NCI-H2227 (cell line): ENCODE measurements around the gene MOB1B.
"Not testable (repeated sequence)": the region's sequence is repeated elsewhere in the genome, so short reads cannot be mapped to it uniquely, and the experiment has no call there.

Experiments
- DNase-seq: peaks from one replicate; lab custom pipeline; 2025; ENCODE audit not compliant: unreplicated experiment; lab: John Stamatoyannopoulos, UW

MOB1B gene

GRCh38 chr4:70948665-70949260 lies 46.6 kb downstream of the MOB1B start:
- no peak for DNase-seq

DNA sequence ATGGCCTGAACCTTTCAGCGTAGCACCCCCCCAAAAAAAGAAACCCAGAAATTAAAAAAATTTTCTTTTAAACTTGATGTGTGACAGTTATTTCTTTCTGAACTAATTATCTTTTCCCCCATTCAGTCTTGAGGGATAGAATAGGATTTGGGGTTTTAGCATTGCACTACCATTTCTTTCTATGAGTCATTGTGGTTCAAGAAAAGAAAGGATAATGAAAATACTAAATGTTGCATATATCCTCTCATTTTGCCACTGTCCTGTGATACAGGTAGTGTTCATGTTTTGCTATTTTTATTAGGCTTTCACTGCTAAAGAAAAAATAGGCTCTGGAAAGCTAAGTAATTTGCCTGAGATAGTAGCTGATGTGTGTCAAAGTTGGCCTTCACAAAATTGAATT lies 51.9 kb downstream of the MOB1B start:
- DNase-seq = no peak

- no peak for DNase-seq
Observed at GRCh38 chr4:70956549-70957210, 54.5 kb downstream of the MOB1B start.

DNA sequence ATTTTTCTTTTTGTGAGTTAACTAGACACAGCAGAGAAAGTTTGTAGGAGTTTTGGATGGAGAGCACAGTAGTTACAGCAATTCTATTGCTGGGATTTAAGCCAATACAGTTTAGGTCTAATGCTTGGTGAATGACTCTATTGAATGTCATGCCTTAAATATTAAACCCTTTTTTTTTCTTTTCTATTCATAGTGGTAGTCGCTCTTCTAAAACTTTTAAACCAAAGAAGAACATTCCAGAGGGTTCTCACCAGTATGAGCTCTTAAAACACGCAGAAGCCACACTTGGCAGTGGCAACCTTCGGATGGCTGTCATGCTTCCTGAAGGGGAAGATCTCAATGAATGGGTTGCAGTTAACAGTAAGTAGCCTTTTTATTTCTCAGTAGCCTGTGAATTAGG lies 56.5 kb downstream of the MOB1B start:
- DNase-seq = no peak

DNA sequence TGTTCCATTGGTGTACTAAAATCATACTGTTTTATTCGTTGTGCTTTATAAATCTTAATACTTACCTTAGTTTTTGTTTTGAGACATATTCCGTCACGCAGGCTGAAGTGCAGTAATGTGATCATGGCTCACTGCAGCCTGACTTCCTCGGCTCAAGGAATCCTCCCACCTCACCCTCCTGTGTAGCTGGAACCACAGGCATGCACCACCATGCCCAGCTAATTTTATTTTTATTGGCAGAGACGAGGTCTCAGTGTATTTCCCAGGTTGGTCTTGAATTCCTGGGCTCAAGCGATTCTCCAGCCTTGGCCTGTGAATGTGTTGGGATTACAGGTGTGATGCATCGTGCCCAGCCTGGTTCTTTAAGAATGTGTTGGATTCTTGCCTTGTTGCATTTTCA lies 66.9 kb downstream of the MOB1B start:
- DNase-seq = no peak

DNA sequence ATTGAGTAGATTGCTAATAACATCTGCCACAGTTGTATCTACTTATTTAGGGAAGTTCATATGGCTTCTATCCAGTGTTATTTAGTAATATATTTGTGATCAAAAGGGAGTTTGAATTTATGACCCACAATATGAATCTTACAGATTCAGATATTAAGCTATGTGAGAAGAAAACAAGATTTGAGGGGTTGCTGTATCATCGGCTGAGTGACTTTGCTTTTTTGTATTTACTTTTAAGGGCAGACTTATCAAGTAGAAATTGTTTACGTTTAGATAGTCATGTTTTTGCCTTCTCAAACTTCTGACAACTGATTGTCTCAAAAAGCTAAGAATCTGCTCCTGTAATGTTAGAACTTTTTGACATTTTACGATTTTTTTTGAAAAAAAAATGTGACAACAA lies 74.1 kb downstream of the MOB1B start:
- no peak for DNase-seq

DNA sequence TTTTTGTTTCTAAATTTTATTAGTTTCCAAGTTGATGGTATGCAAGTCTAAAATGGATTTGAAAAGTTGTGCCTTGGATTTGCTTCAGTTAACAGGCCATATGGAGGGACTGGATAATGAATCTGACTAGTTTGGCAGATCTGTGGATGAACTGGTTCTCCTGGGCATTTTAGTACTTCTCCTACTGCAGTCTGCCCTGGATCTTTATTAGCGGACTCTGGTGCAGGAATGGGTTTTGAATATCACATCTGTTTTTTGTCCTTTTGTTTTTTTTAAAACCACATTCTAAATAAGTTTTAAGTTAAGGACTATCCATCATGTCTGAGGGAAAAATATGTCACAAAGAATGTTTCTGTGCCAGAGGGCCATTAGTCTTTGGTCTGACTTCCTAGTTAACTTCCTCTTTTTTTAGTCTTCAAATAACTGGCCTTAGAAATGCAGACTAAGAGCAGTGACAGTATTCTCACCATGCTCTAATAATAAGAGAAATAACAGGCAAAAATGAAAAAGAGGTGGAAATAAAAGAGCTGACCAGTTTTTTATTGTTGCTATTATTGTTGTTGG lies 77.4 kb downstream of the MOB1B start:
- no peak for DNase-seq

DNA sequence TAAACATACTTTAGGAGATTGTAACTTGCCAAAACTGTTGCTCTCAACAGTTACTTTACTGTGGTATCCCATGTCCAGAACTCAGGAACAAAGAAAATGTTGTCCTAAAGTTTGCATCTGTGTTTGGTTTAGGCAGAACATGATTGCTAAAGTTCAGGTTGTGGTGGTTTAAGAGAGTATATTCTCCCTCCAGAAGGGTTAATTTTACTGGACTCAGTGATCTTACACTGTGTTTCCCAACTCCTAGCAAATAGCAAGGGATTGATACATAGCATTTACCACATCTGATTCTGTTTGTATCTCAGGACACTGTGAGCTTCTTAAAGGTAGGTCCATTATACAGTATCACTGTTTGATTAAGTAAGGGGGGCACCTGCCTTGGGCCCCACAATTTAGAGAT lies 78.0 kb downstream of the MOB1B start:
- DNase-seq = no peak

- no peak for DNase-seq
Observed at GRCh38 chr4:70984106-70984505, 81.9 kb downstream of the MOB1B start.

DNA sequence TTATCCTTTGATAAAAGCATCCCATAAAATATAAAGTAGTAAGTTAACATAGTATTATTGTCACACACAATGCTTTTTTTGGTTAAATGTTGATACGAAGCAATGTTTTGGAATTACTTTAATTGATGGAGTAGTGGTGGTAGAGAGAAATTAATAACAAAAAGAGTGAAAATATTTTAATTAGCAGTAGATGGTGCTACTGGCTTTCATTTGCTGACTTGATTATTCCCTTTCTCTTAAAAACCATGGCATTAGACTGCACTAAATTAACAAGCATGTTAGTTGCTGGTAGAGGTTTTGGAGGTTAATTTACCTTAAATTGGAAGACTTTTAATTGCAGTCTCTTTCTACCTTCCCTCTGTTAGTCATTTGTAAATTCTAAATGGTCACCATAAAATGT lies 82.4 kb downstream of the MOB1B start:
- no peak for DNase-seq

DNA sequence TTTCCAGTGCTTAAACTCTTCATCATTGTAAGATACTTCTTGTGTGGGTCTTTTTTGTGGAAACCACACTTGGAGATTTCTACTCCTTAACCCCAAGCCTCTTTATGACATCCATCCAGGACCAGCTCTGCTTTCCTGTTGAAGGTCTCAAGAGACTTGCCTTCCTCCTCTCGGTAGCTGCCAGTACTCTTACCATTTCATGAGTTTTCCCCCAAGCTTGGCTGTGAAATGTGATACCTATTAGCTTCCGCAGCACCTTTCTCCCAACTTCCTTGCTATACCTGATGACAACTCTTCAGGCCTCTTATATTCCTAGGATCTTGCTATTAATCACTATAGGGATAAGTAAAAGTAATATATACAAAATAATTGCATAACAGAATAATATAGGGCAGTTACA lies 89.4 kb downstream of the MOB1B start:
- DNase-seq = no peak

DNA sequence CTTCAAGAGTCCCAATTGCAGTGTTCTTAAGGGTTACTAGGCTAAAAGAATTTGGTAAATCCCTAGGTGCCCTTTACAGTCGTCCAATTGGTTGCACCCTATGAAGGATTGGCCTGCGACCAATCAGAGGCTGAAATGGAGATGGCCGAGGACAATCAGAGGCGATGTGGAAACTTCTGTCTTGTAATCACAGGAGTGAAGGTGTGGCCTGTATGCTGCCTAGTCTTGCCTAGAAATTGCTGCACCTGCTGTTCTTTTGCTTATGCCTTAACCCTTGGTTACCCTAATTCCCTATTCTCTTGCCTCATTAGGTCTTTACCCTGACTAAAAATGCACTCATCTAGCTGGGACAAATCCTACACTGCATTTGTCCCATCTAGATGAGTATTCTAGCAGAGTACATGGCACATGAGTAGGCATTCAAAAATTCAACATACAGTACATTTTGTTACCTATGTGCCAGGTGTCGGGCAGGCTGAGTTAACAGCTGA lies 90.3 kb downstream of the MOB1B start:
- peak; percentile 41 for DNase-seq

DNA sequence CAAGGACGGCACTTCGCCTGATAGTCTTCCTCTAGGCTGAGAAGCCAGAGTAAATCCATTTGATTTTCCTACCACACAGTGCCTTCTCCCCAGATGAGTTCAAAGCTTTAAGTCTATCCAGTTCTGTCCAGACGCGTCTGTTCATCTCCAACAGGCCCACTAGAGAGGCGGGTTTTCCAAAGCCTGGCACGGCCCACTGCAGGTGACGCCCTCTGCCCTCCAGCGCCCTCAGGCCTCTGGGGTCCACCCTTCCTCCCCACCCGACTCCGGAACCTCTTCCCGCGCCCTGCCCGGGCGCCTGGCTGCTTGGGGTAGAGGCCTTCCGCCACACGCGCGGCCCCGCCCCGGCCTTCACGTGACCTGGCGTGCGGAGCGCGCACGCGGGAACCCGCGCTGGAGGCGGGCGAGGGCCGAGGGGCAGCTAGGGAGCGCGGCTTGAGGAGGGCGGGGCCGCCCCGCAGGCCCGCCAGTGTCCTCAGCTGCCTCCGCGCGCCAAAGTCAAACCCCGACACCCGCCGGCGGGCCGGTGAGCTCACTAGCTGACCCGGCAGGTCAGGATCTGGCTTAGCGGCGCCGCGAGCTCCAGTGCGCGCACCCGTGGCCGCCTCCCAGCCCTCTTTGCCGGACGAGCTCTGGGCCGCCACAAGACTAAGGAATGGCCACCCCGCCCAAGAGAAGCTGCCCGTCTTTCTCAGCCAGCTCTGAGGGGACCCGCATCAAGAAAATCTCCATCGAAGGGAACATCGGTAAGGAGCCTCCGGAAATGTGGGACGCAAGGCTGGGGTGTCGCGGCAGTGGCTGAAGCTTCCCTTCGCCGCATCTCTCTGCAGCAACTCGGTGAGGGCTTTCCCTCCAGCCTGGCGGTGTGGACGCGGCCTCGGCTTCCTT lies 91.3 kb downstream of the MOB1B start, which contains the start of gene DCK:
Gene DCK (plus strand): TSS at position 469 of the 888 bp plus-strand sequence. CDS start 187 bp downstream, at position 656.
- peak; percentile 91 for DNase-seq

DNA sequence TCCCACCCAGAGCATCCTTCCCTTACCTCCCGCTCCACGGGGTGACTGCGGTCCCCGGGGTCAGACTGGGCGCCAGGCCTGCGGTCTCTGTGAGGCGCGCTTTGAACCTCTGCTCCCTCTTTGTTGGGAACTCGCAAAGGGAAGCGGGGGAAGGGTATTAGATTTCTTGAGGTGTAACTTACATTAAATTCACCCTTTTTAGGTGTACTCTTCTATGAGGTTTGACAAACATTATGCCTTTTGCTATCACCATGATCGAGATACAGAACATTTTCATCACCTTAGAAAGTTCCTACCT lies 91.8 kb downstream of the MOB1B start:
- peak; percentile 41 for DNase-seq

- no peak for DNase-seq
Observed at GRCh38 chr4:70994387-70995099, 92.4 kb downstream of the MOB1B start.

- DNase-seq = no peak
Observed at GRCh38 chr4:70996018-70996360, 93.8 kb downstream of the MOB1B start.

DNA sequence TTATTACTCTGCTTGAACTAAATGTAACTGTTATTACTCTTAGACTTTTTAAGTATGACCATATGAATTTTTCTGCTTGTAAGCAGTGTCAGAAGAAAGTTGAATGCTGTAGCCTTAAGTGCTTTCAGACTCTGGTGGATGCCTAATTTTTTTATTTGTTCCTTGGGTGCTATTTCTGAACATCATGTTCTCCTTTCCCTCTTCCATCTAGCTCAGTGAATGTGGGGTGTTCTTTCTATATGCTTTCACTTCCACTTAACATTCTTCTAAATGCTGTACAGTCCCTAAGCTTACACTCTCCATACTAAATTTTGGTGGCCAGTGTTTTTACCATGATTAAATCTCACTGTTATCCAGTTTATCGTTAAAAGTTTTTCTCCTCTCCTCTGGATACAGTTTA lies 94.9 kb downstream of the MOB1B start:
- DNase-seq = no peak

DNA sequence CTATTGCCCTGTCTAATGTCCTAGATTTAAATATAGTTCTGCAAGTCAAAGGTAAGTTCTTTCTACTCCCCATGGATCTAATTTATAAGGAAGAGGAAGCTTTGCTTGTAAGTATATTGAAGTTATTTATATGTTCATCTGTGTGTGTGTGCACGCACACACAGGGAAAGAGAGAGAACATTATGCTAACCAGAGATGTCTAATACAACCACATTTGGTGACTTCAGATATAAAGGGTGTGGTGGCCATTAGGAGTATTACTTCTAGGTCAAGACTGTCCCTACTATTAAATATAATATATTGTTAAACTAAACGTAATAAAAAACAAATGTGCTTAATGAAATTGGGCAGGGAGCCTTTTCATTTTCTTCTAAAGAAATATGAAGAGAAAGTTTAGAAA lies 95.4 kb downstream of the MOB1B start:
- no peak for DNase-seq

- DNase-seq = not testable (repeated sequence)
Observed at GRCh38 chr4:70999639-71000038, 97.5 kb downstream of the MOB1B start.

DNA sequence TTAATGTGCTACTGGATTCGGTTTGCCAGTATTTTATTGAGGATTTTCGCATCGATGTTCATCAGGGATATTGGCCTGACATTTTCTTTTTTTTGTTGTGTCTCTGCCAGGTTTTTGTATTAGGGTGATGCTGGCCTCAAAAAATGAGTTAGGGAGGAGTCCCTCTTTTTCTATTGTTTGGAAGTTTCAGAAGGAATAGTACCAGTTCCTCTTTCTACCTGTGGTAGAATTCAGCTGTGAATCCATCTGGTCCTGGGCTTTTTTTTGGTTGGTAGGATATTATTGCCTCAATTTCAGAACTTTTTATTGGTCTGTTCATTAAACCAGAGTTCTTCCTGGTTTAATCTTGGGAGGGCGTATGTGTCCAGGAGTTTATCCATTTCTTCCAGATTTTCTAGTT lies 99.2 kb downstream of the MOB1B start:
- not testable (repeated sequence) for DNase-seq

DNA sequence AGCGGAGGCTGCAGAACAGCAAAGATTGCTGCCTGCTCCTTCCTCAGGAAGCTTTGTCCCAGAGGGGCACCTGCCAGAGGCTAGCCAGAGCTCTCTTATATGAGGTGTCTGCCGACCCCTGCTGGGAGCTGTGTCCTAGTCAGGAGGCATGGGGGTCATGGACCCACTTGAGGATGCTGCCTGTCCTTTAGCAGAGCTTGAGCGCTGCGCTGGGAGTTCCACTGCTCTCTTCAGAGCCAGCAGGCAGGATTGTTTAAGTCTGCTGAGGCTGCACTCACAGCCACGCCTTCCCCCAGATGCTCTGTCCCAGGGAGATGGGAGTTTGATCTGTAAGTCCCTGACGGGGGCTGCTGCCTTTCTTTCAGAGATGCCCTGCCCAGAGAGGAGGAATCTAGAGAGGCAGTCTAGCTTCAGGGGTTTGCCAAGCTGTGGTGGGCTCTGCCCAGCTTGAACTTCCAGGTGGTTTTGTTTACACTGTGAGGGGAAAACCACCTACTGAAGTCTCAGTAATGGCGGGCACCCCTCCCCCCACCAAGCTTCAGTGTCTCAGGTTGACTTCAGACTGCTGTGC lies 102.2 kb downstream of the MOB1B start:
- DNase-seq = peak; percentile 30
